ENCODE results near the gene ING1.
A peak's percentile ranks its signal among the peaks of the same experiment; 100 is the strongest.
"Not testable (repeated sequence)": the region's sequence is repeated elsewhere in the genome, so short reads cannot be mapped to it uniquely, and the experiment has no call there.

The ING1 gene

DNA sequence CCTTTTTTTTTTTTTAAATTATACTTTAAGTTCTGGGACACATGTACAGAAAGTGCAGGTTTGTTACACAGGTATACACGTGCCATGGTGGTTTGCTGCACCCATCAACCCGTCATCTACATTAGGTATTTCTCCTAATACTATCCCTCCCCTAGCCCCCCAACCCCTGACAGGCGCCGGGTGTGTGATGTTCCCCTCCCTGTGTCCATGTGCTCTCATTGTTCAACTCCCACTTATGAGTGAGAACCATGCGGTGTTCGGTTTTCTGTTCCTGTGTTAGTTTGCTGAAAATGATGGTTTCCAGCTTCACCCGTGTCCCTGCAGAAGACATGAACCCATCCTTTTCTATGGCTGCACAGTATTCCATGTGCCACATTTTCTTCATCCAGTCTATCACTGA, 17.7 kb upstream of the ING1 start:
- DNase-seq (ENCODE audit: low spot score): not testable (repeated sequence)

DNA sequence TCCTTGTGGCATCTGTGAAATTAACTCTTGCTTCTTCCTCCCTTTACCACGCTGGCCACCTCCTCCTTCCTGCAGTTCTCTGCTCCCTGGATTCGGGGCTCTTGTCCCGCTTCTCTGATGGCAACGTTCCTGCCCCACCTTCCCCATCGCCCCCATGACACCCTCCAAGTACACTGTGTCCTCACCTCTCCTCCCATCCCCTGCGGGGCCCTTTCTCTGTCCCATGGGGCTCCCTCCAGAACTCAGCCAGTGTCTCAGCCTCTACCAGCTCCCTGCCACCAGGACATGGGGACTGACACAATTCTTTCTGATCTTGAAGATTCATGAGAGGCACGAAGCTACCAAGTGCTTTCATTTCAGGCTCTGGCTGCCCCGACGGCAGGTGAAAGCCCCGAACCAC, 16.7 kb upstream of the ING1 start:
- DNase-seq (ENCODE audit: low spot score): no peak

DNA sequence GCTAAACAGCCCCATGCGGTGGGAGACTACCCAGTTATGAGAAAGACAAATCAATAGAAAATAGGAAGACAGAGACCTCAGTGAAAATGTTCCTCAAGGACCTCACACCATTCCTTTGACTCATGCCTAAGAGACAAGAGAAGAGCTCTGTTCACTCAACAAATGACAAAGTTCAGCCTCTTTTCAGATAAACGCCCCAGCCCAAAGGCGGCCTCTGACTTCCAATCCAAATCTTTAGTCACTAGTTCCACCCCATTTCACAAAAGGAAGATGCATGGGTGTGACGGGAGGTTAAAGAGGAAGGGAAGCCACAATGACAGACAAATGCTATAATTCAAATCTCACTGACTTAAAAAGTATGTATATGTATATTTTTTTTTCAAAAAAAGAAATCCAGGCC, 15.7 kb upstream of the ING1 start:
- DNase-seq (ENCODE audit: low spot score): no peak

DNA sequence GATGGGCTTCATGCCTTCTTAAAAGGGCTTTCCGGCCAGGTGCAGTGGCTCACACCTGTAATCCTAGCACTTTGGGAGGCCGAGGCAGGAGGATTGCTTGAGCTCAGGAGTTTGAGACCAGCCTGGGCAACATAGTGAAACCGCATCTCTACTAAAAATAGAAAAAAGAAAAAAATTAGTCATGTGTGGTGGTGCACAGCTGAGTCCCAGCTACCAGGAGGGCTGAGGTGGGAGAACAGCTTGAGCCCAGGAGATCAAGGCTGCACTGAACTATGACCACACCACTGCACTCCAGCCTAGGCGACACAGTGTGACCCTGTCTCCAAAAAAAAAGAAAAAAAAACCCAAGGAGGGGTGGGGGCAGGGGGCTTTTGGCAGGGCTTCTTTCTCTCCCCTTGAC, 14.8 kb upstream of the ING1 start:
- DNase-seq (ENCODE audit: low spot score): no peak

DNA sequence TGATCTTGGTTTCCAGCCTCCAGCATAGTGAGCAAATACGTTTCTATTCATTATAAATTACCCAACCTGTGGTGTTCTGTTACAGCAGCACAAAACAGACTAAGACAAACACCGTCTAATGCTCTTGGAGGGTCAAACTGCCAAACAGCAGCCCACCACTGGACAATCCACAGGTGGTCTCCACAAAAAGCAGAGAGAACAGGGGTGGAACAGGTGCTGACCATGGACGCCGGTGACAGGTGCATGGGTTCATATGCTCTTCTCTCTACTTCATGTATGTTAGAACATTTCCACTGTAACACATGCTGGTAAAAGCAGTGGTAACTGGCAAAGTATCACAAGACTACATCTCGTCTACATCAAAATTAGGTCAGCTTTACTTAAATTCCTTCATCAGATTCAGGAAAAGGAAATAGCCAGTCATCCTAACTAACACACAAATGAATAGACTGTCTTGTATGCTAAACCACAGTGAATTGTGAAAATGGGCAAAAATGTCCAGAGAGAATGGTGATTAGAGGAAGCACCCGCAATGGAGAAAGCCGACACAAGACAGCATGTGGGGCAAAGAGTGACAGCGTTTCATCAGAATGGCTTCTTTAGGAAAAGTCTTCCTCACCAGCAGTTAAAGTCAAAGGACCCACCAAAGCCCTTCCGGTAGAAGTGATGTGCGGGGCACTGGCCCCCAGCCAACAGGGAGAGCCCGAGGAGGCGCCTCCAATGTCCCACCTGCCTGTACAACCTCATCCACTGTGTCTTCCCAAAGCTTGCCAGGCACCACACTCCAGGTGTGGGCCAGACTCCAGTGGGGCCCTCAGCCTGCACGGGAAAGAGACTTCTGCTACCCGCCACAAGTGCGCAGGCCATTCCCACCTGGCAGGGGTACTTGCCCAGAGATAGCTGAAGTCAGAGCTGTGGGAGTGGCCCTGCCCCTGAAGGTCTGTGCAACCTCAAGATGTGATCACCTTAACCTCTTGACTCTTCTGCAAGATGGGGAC, 14.1 kb upstream of the ING1 start:
- no peak for DNase-seq (ENCODE audit: low spot score)

DNA sequence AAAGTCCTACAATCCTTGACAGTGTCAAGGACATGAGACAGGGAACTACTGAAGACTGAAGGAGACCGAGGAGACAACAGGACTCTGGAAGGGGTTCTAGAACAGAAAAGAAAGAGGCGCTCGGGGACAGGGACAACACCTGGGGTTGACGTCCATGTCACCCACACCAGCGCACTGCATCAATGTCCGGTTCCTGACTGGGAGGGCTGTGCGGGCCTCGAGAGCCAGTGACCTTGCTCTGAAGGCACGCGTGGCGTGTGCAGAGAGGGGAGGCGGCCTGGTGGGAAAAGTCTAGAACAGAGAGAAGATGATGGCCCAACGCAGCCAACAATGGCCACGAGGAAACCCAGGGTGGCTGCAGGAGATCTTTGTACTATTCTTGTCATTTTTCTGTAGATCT, 13.3 kb upstream of the ING1 start:
- no peak for DNase-seq (ENCODE audit: low spot score)

DNA sequence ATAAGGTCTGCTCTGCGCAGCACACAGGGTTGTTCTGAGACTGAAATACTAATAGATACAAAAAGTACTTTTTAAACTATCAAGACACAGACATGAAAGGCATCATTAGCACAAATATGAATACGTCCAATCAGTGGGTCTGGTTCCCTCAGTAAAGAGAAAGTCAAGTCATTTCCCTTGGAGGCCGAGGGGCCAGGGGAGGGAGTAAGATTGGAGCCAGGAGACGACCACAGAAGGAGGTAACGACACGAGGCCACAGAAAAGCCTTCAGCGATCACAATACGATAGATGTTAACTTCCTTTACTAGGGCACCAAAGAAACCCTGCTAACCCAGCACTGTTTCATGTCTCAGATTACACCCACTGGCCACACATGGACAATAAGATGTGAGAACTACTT, 12.9 kb upstream of the ING1 start:
- DNase-seq (ENCODE audit: low spot score): no peak

DNA sequence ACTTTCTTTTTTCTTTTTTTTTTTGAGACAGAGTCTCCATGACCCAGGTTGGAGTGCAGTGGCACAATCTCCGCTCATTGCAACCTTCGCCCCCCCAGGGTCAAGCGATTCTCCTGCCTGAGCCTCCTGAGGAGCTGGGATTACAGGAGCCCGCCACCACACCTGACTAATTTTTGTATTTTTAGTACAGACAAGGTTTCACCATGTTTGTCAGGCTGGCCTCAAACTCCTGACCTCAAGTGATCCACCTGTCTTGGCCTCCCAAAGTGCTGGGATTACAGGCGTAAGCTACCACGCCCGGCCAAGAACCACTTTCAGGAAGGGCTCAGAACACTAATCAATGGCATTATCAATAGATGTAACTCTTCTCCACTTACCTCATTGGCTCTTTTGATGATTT, 12.4 kb upstream of the ING1 start:
- not testable (repeated sequence) for DNase-seq (ENCODE audit: low spot score)

DNA sequence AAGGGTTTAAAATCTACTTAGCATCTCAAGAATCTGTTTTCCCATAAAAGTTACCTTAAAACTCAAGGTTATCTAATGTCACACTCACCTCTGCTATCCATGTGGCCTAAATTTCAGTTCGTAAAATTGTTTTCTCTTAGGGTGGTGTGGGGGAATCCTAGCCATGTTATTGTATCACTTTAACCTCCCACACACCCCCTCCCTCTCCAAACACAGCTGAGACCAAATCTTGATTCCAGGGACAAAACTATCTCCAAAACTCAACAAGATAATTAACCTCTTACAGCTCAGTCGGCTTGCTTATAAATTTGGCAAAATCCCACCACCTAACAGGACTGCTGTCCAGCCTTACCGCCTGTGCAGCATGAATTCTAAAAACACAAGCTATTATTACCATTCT, 11.4 kb upstream of the ING1 start:
- DNase-seq (ENCODE audit: low spot score): no peak

DNA sequence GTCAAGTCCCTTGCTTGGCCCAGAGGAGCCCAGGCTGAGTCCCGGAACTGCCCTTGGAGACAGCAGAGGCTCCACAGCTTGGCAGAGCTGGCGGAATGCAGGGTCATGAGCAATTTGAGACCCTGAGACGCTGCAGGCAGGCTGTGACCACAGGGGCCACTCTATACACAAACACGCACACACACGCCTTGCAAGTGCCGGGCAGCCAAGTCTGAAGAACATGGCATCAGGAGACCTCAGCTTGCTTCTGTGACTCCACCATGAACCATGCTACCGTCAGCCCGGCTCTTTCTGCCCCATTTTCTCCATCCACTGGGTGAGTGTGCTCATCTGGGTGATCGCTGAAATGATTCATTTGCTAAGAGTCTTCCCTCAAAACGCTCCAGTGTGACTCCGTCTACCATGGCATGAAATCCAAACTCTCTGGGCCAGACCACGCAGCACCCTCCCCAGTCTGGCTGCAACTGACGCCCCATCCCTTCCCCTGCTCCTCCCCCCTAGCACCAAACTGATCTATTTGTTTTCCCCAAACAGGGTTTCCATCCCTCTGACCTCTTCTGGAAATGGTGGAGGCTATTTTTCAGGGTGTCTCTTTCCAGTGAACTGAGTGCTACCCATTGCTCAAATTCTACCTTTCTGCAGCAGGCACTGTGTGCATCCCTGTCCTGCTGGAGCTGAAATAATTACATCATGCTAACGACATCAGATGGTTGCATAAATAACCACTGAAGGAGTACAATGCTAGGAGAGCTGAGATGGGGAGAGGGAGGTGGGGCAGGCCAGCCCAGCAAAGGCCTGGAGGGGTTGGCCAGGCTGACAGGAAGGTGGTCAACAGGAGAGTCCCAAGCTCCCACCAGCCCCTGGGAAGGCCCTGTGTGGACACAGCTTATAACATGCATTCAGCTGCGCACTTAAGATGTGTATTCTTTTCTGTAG, 10.6 kb upstream of the ING1 start:
- no peak for DNase-seq (ENCODE audit: low spot score)

DNA sequence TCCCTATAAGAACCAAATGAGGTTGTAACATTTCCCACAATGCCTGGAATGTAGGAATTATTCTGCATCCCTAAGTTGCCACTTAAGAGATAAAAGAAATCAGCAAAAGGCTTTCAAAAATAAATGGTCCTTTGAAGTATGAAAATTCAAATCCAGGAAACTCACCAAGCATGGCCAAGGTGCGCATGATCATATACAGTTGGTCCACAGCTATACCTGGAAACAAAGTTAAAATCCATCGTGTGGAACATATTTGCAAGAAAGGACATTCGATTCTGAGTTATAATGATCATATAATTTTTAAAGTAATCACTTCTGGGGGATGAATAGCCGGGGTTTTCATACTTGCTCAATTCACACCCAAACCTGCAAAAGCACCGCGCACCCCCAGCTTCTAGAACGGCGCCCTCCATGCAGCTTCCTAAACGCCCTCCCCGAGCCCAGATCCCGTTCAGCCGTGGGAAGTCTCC, 8.1 kb upstream of the ING1 start:
- no peak for DNase-seq (ENCODE audit: low spot score)

DNA sequence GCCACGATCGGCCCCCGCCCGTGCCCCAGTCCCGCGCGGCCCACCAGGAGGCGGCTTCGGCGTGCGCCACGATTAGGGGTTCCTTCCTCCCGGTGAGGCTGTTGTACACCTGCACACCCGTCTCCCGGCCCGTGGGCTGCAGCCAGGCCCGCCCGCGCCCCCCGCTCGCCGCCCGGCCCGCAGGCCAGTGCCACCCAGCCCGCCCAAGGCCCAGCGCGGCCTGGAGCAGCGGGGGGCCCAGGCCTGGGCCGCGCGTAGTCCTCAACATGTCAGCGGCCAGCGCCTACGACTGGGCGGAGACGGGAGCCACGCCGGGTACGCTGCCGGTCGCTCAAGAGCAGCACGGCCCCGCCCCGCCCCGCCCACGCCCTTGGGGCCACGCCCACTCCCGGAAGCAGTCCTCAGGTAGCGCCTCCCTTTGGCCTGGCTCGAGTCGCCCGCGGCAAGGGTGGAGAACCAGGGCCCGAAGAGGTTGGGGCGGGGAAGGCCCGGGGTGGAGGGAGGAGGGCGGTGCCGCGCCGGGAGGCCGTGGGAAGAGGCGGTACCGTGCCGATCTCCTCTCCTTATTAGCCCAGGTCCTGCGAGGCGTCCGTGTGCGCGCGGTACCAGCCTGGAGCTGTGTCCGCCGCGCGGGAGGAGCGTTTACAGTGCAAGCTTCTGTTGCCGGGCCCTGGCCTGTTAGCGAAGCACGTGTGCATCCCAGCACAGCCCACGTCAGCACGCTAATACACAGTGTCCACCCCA, 7.5 kb upstream of the ING1 start, which contains the start of gene CARS2:
Gene CARS2 (minus strand): TSS at position 291 of the 744 bp plus-strand sequence. CDS start 23 bp downstream, at position 268.
- DNase-seq (ENCODE audit: low spot score): peak; percentile 92

DNA sequence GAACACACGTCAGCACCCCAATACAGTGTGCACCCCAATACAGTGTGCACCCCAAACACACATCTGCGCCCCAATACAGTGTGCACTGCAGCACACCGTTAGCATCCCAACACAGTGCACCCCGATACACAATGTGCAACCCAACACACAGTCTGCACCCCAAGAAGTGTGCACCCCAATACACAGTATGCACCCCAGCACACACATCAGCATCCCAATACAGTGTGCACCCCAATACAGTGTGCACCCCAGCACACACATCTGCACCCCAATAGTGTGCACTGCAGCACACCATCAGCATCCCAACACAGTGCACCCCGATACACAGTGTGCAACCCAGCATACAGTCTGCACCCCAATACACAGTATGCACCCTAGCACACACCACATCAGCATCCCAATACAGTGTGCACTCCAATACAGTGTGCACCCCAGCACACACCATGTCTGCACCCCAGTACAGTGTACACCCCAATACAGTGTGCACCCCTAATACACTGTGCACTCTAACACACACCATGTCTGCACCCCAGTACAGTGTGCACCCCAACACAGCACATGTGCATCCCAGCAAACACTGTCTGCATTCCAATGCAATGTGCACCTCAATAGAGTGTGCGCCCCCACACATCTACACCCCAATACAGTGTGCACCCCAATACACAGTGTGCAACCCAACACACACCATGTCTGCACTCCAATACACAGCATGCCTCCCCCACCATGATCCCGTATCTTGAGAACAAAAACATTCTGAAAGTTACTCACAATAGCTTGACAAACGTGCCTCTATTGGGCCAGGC, 6.7 kb upstream of the ING1 start:
- no peak for DNase-seq (ENCODE audit: low spot score)

DNA sequence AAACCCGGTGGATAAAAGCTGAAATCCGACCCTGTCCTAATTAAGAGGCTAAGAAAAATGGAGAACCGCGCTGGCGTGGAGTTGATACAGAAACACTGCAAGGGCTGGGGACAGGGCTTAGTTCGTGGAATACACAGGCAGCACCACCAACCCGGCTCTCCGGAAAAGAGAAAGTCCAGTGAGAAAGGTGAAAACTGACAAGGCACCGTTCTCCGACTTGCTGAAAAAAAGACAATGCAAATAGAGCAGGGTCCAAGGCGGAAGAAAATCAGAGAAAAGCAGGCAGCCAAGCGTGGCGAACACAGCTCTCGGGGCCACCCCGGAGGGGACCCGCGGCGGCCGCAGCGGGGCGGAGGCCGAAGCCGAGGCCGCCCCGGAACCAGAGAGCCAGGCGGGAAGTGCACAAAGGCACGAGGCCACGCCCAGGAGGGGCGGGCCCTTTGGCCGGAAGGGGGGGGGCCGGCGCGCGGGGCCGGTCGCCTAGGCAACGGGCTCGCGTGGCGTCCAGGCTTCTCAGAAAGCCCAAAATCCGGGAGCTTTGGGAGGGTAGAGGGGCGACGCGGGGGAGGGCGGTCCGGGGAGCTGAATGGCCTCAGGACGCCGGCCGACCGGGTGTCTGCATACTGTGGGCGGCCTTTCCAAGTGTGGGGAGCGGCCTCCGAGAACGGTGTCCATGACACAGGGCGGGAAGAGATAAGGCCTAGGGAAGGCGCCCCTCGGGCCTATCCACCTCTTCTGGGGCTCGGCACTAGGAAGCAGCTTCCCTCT, 1.2 kb upstream of the ING1 start:
- DNase-seq (ENCODE audit: low spot score): peak; percentile 88

DNA sequence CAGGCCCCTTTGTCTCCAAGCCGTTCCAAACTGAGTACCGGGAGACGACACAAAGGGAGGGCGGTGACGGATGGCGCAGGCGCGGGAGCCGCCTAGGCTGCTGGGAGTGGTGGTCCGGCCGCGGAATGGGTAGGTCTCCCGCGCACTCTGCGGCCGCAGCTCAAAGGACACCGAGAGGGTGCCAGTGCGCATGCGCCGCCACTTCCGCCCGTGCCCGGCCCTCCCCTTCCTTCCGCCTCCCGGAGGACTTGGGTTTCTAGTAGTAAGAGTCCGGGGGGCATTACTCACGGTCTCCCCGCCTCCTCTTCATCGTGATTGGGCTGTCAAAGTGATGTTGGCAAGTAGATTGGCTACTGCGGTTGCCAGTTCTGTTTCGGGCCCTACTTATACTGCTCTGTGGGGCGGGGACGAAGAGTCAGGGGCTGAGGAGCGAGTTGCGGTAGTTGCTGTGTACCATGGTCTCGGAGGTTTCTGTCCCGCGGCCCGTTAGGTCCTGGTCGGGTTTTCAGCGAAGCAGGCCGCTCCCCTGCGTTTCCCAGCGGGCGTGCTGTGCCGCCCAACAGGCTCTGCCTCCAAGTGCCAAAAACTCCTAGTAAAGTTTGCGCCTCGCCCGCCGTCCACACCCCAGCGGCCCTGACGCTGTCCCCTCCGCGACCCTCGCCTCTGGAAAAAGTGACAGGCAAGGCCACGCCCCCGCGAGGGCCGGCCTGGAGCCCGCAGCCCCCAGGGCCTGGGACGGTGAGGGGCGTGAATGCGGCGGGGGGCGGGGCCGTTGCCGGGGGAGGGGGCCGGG, 455 bp upstream of the ING1 start:
- DNase-seq (ENCODE audit: low spot score): peak; percentile 100

DNA sequence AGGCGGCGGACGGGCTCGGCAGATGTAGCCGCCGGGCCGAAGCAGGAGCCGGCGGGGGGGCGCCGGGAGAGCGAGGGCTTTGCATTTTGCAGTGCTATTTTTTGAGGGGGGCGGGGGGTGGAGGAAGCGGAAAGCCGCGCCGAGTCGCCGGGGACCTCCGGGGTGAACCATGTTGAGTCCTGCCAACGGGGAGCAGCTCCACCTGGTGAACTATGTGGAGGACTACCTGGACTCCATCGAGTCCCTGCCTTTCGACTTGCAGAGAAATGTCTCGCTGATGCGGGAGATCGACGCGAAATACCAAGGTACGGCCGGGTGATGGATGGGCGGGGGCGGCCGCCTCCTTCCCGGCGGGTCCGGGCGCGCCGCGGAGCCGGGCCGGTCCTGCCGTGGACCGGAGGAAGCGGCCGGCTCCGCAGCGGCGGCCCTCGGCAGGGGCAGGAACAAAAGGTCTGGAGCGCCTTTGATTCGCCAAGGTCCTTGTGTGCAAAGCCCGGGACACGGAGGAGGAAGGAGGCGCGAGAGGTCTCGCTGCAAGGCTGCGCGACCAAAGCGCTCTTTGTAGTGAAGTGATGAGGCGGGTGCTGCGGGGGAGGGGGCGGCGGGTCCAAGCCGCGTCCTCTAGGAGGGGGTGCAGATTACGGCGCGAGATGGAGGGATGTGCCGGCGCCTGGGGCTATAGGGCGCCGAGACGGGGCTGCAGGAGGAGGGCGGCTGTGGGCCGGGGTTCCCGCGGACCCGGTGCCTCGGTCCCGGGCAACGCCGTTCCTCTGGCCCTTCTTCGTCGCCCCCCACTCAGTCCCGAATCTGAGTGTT, 689 bp downstream of the ING1 start:
- peak; percentile 43 for DNase-seq (ENCODE audit: low spot score)

DNA sequence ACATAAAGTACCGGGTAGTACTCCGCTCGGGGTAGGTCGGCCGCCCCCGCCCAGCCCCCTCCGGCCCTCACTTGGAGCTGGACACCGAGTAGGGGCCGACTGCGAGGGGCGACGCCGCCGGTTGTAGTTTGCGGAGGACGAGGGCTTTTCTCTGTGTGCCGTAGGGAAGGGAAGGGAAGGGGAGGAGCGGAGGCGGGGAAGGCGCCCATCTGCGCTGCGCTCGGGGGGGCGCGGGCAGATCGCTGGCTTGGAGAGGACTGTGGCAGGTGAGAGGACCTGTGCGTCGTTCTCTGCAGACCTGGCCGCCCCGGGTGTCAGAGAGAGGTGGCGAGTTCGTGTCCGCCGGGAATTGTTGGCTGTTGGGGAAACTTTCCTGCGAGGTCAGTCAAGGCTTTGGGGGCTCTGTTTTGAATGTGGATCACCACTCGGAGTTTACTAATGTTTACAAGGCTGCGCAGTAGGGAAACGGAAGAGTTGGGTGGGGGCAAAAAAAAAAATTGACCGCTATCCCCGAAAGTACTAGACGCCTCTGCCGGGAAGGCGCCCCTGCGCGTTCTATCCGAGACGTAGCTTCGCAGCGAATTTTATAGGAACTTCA, 1.4 kb downstream of the ING1 start:
- DNase-seq (ENCODE audit: low spot score): no peak

Measured in pons (tissue), 1 donor.